Esophagus muscularis mucosa (tissue), 4 donors: ENCODE data around the gene HNF1A. TPM values are rescaled to one million over a fixed set of nuclear protein-coding genes. Genes with fewer than 3 reads are reported as not detected.

ENCODE experiments used
- DNase-seq: peaks from one replicate; pipeline ENCODE4 v3.0.0-alpha.2; 2017; ENCODE audit errors: extremely low spot score
- H3K27ac ChIP-seq, 4 donors: fragments of 200-600 bp; sonication (generic); replicated peaks in 1 of 4; 1 replicate in 3 of 4; 2 replicates in 1 of 4; pipeline ENCODE4 v1.5.1; 2016 to 2019; ENCODE audit warnings: mild to moderate bottlenecking in 1 of 4
- H3K27me3 ChIP-seq, 4 donors: fragments of 200-600 bp; sonication (generic); one replicate each; pipeline versions ENCODE4 v1.5.1 to v1.6.0; 2016 to 2019
- H3K36me3 ChIP-seq, 4 donors: fragments of 200-600 bp; sonication (generic); one replicate each; pipeline ENCODE4 v1.5.1; 2016 to 2019
- H3K4me1 ChIP-seq, 4 donors: fragments of 200-600 bp; sonication (generic); one replicate each; pipeline ENCODE4 v1.5.1; 2016 to 2019
- H3K4me3 ChIP-seq, 4 donors: fragments of 200-600 bp; sonication (generic); 1 replicate in 2 of 4; 2 replicates in 2 of 4; pipeline ENCODE4 v1.5.1; 2016 to 2019; ENCODE audit warnings: mild to moderate bottlenecking in 4 of 4, moderate library complexity in 1 of 4
- H3K9me3 ChIP-seq, 4 donors: fragments of 200-600 bp; sonication (generic); 1 replicate in 3 of 4; 2 replicates in 1 of 4; pipeline ENCODE4 v1.5.1; 2016 to 2019
- CTCF ChIP-seq, 3 experiments: fragments of 200-600 bp in 2 of 3; fragments of 450-650 bp in 1 of 3; sonication (generic) in 2 of 3; IDR thresholded peaks; one replicate each; pipeline ENCODE4 v1.5.1; 2017 to 2019; ENCODE audit warnings: antibody characterized with exemption in 3 of 3, mild to moderate bottlenecking in 2 of 3, moderate library complexity in 1 of 3
- EP300 ChIP-seq: sonication (generic); formaldehyde crosslinking; IDR thresholded peaks from one replicate; pipeline ENCODE4 v1.6.1; 2017; ENCODE audit warnings: antibody characterized with exemption
- POLR2A ChIP-seq: fragments of 450-650 bp; IDR thresholded peaks from one replicate; pipeline ENCODE4 v1.6.1; 2017; ENCODE audit warnings: antibody characterized with exemption, moderate library complexity, mild to moderate bottlenecking, low read depth
- POLR2AphosphoS5 ChIP-seq, 2 donors: sonication (generic); formaldehyde crosslinking; IDR thresholded peaks; one replicate each; pipeline ENCODE4 v1.6.1; 2017; ENCODE audit warnings: antibody characterized with exemption in 2 of 2
- WGBS: methylation state at CpG from one replicate; pipeline ENCODE4 v1.1.5; 2018; 5-methylcytosine and 5-hydroxymethylcytosine counted together
- intact Hi-C: fragments of 100-400 bp; cut with DNase I; formaldehyde crosslinking; loops from one replicate; pipeline ENCODE4 v1.15.1; 2023
- total RNA-seq, 4 donors: library from RNA; depleted of rRNA; stranded (reverse); fragments of >200 nt; gene quantifications; one replicate each; pipeline versions ENCODE4 v1.1.0 to v1.2.1, GENCODE V29; 2016

The HNF1A gene
- total RNA-seq, 4 donors from 2014 or later, result not detected

GRCh38 chr12:120991965-120992364, 13.6 kb downstream of the HNF1A start:
- TF ChIP-seq POLR2AphosphoS5 (IDR thresholded peaks at IDR 0.05), result no peak
- no peak for TF ChIP-seq POLR2A
- TF ChIP-seq EP300, result no peak
- TF ChIP-seq CTCF (IDR thresholded peaks at IDR 0.05), result no peak
- Histone ChIP-seq H3K36me3 (no peaks in the 10 kb centered on the region), H3K4me3 (no peak overlapping the region), H3K27ac (no peak overlapping the region), H3K27me3 (peaks cover 0 to 9% (median 0%) of the 10 kb centered on the region in 4 donors), H3K4me1 (no peaks in the 10 kb centered on the region), H3K9me3 (no peaks in the 10 kb centered on the region)
- intact Hi-C loops, result no loop called here
- no peak for DNase-seq

- H3K36me3 ChIP-seq, result no peaks in the 10 kb centered on the region
- DNase-seq, result no peak
- H3K9me3 ChIP-seq, result no peaks in the 10 kb centered on the region
- H3K27me3 ChIP-seq, result peaks cover 0 to 18% (median 3%) of the 10 kb centered on the region in 4 donors
- H3K4me1 ChIP-seq, result no peaks in the 10 kb centered on the region
- WGBS, result 96% methylated on average over 1 of the region's 1 CpG
- H3K4me3 ChIP-seq, result no peak overlapping the region
- intact Hi-C loops, result no loop called here
- H3K27ac ChIP-seq, result no peak overlapping the region
- TF ChIP-seq CTCF (IDR thresholded peaks at IDR 0.05) (no peak), EP300 (no peak), POLR2AphosphoS5 (IDR thresholded peaks at IDR 0.05) (no peak), POLR2A (no peak)
Measured at GRCh38 chr12:120992989-120993388, 14.6 kb downstream of the HNF1A start.

- H3K4me1 ChIP-seq, result no peaks in the 10 kb centered on the region
- no peak overlapping the region for H3K27ac ChIP-seq
- TF ChIP-seq EP300 (no peak), POLR2AphosphoS5 (IDR thresholded peaks at IDR 0.05) (no peak), CTCF (IDR thresholded peaks at IDR 0.05) (no peak), POLR2A (no peak)
- WGBS, result 83% methylated on average over 11 of the region's 11 CpGs
- no peaks in the 10 kb centered on the region for H3K9me3 ChIP-seq
- H3K36me3 ChIP-seq, result no peaks in the 10 kb centered on the region
- DNase-seq, result no peak
- H3K27me3 ChIP-seq, result peaks cover 0 to 23% (median 4%) of the 10 kb centered on the region in 4 donors
- H3K4me3 ChIP-seq, result no peak overlapping the region
- intact Hi-C loops, result no loop called here
Measured at GRCh38 chr12:120993496-120993895, 15.2 kb downstream of the HNF1A start.

- Histone ChIP-seq H3K27ac (no peak overlapping the region), H3K4me1 (peaks cover 0 to under 1% (median 0%) of the 10 kb centered on the region in 4 donors), H3K36me3 (no peaks in the 10 kb centered on the region), H3K27me3 (peaks cover 0 to 29% (median 7%) of the 10 kb centered on the region in 4 donors), H3K4me3 (no peak overlapping the region), H3K9me3 (no peaks in the 10 kb centered on the region)
- intact Hi-C loops, result no loop called here
- DNase-seq, result no peak
- TF ChIP-seq EP300 (no peak), POLR2A (no peak), POLR2AphosphoS5 (IDR thresholded peaks at IDR 0.05) (no peak), CTCF (IDR thresholded peaks at IDR 0.05) (no peak)
- WGBS, result 92% methylated on average over 15 of the region's 15 CpGs
Measured at GRCh38 chr12:120994059-120994458, 15.7 kb downstream of the HNF1A start.

- Histone ChIP-seq H3K27ac (no peak overlapping the region), H3K27me3 (peaks cover 0 to 35% (median 7%) of the 10 kb centered on the region in 4 donors), H3K4me3 (no peak overlapping the region), H3K9me3 (no peaks in the 10 kb centered on the region), H3K4me1 (peaks cover 0 to 7% (median 0%) of the 10 kb centered on the region in 4 donors), H3K36me3 (no peaks in the 10 kb centered on the region)
- WGBS, result 95% methylated on average over 2 of the region's 2 CpGs
- DNase-seq, result no peak
- intact Hi-C loops, result no loop called here
- TF ChIP-seq CTCF (IDR thresholded peaks at IDR 0.05), result no peak
Measured at GRCh38 chr12:120994589-120995337, 16.4 kb downstream of the HNF1A start.
